SU-DHL-6 (cell line): ENCODE results near the gene MYCBPAP.

Experiments used
- EZH2phosphoT487 ChIP-seq: fragments of 200-600 bp; sonication (generic), shearing (Covaris generic); conservative IDR thresholded peaks from 2 replicates; pipeline ENCODE4 v1.6.1; 2018; ENCODE audit warnings: mild to moderate bottlenecking, antibody characterized with exemption, low read length, moderate library complexity, mixed read lengths
- TF ChIP-seq, protein P1 (sequence below): fragments of 200-600 bp; sonication (generic); IDR thresholded peaks from one replicate; pipeline ENCODE4 v1.5.1; 2017; ENCODE audit warnings: antibody characterized with exemption, mild to moderate bottlenecking, low read length, moderate library complexity; ENCODE audit not compliant: insufficient read depth, poor library complexity, severe bottlenecking

- TF ChIP-seq, protein P1, sequence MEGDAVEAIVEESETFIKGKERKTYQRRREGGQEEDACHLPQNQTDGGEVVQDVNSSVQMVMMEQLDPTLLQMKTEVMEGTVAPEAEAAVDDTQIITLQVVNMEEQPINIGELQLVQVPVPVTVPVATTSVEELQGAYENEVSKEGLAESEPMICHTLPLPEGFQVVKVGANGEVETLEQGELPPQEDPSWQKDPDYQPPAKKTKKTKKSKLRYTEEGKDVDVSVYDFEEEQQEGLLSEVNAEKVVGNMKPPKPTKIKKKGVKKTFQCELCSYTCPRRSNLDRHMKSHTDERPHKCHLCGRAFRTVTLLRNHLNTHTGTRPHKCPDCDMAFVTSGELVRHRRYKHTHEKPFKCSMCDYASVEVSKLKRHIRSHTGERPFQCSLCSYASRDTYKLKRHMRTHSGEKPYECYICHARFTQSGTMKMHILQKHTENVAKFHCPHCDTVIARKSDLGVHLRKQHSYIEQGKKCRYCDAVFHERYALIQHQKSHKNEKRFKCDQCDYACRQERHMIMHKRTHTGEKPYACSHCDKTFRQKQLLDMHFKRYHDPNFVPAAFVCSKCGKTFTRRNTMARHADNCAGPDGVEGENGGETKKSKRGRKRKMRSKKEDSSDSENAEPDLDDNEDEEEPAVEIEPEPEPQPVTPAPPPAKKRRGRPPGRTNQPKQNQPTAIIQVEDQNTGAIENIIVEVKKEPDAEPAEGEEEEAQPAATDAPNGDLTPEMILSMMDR = no peak
- TF ChIP-seq EZH2phosphoT487 = no peak
These were observed 37.0 kb upstream of the MYCBPAP start for GRCh38 chr17:50471009-50471905.
